NCI-H526 treated with DMSO at 0.1 percent for 48 hours (cell line): Measurements from ENCODE around the gene LPCAT4.

Experiments used
- DNase-seq: peaks from one replicate; lab custom pipeline; 2025; lab: John Stamatoyannopoulos, UW

Gene LPCAT4

GRCh38 chr15:34336991-34337556 is 29.9 kb downstream of the LPCAT4 start:
- DNase-seq = peak; percentile 53

DNA sequence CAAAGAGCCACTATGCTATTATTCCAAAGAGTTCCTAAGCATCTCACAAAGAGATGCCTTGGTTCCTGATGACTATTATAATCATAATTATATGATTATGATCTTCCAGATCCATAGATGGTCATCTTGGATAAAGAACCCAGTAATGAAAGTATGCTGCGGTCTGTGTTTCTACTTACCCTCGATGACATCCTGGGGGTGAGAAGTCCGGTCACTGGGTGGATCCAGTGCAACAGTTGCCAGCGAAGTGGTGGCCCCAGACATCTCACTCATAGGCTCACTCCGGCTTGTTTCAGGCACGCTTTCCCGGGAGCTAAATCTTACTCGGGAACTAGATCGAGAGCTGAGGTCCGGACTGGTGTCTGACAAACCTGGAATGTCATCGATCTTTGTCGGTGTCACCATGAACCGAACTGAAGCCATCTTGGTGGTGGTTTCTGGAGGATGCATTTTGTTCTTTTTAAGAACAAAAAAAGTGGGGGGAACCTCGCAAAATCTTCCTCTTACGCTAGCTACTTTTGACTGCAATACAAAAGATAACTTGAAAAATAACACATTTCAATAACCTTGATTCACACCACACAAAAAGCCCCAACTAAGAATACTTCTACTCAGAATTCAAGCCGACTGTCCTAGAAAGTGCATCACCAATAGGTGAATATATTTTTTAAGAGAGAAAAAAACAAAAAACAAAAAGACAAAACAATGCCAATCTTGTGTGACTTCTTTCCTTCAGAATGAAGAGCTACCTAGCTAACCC is 30.6 kb downstream of the LPCAT4 start:
- no peak for DNase-seq

DNA sequence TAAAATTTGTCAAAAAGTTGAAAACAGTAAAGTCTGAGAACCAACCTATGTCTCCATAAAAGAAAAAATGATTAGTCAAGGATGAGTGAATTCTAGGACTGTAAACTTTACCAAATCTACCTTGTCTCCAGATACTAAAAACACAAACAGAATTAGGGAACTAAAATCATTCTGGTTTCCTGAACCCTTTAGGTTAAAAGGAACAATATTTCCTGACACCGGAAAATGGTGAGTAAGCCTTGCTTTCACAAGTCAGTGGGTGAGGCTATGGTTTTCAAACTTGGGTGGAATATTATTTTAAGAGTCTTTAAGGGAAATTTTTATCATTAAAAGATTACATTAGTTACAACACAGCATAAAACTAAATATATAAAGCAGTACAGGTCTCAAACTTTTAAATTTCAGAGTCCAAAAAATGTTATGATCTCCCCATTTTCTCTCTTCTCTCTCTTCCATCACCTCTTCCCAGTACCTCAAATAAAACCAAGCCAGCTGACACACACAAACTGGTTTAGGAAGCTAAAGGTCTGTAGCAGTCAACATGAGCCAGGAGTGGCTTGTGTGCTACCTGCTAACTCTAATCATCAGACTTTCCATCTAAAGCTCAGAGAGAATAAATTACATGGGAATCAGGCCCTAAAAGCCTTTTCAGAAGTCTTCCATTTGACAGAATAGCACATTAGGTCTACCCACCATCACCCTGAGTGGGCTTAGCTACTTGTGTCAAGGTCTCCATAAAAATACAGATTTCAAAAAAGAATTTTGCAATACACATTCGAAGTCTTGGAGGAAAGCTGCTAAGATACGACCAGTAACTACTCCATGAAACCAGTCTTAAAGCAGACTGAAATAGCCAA is 31.6 kb downstream of the LPCAT4 start:
- no peak for DNase-seq

GRCh38 chr15:34334672-34335071 is 32.3 kb downstream of the LPCAT4 start:
- DNase-seq = no peak

DNA sequence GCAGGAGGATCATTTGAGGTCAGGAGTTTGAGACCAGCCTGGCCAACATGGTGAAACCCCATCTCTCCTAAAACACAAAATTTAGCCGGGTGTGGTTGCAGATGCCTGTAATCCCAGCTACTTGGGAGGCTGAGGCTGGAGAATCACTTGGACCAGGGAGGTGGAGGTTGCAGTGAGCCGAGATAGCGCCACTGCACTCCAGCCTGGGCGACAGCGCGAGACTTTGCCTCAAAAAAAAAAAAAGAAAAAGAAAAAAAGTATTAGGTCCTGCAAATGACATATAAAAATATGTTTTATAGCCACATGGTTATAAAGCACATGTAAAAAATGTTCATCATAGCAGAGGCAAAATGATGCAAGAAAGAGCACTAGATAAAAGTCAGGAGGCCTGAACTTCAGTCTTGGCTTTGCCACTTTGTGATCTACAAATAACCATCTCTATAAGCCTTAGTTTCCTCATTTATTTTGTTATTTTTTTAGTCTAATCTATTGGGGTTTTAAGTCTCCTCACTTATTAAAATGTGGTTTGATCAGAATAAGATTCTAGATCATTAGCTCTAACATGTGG is 34.4 kb downstream of the LPCAT4 start:
- no peak for DNase-seq

DNA sequence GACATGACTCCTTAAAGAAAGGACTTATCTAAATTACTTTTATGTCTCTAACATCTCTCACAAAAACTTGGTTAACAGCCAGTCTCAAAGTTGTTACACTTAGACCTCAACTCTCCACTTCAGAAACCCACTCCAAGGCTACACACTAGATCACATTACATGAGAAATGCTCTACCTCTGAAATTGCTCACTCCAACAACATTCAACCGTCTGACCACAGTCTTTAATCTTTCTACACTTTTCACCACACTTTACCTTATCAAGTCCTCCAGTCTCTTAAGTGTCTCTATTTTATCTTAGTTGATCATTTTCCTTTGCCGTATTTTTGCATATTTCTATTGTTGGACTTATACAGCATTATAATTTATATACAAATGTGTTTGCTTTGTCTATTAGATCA is 35.2 kb downstream of the LPCAT4 start:
- DNase-seq = no peak

DNA sequence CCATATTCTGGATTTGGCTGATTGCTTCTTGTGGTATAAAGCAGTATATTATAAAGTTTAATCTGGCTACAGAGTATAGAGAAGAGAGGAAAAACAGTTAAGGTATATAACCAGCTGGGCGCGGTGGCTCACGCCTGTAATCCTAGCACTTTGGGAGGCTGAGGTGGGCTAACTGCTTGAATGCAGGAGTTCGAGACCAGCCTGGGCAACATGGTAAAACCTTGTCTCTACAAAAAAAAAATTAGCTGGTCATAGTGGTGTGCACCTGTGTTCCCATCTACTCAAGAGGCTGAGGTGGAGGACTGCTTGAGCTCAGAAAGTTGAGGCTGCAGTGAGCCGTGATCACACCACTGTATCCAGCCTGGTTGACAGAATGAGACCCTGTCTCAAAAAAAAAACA is 36.7 kb downstream of the LPCAT4 start:
- DNase-seq = no peak

- no peak for DNase-seq
These were observed 38.0 kb downstream of the LPCAT4 start for GRCh38 chr15:34329006-34329405.

DNA sequence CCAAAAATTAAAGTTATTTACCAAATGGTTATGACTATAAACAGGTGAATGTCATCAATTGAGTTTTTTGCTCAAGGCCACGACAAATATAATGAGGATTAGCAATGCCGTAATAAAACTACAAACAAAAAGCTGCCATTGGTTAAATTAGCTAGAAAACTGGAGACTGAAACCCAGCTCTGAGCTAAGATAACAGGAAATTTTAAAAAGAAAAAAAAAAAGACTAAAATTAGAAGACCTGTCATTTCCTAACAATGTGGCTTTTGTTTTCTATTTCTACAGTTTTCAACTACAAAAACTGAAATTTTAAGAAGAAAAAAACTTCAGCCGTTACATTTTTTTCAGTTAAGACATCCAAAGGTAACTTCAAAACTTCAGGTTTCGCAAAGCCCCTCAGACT is 39.1 kb downstream of the LPCAT4 start:
- DNase-seq = no peak

GRCh38 chr15:34325368-34325767 is 41.6 kb downstream of the LPCAT4 start:
- DNase-seq = no peak

DNA sequence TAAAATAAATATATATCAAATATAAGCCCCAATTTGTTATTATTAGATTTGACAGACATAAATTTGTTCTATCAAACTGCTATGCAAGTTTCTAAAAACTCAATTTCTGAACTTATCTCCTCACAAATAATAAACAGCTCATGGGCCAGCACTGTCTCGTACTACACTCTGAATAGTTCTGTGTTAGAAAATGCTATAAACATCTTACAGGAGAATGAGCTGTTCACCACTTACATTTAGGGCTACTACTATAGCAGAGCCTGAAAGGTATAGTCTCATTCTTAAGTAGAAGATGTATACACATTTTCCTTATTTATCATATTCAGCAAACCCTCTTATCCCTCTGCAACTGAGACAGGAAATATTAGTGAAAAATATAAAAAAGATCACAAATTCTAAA is 42.1 kb downstream of the LPCAT4 start:
- DNase-seq = no peak

GRCh38 chr15:34323217-34323616 is 43.8 kb downstream of the LPCAT4 start:
- no peak for DNase-seq

DNA sequence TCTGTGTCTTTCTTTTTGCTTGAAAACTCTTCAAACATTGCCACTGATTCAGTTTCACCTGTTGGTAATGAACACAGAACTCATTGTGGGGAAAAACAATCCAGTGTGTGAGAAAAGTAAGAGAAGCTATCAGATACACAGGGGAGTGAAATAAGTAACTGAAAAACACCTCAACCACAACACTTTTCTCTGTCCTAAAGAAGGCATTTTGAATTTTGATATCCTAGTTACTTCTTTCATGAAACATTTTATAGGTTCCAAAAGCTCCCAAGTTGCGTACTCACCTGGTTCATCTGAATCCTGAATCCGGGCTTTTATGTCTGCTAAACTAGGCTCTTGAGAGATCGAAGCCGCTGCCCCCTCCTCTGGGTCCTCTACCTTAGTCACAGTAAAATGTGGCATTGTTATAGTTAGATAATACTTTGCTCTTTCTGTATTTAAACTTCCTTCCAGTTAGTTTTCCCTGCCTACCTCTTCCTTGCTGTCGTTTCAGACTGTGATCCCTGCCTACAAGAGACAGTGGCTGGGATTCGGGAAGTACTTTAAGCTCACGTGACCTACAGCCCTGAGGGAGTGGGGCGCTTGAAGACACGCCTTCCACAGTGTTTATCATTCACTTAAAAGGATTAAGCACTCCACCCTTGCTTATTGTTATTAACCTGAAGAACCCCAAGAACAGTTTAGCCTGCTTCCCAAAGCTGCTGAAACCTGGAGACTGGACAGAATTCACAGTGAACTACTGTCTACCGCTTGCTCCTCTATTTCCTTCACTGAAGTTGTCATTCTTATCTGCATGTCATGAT is 48.5 kb downstream of the LPCAT4 start:
- peak; percentile 47 for DNase-seq

- no peak for DNase-seq
These were observed 52.2 kb downstream of the LPCAT4 start for GRCh38 chr15:34314491-34315490.

DNA sequence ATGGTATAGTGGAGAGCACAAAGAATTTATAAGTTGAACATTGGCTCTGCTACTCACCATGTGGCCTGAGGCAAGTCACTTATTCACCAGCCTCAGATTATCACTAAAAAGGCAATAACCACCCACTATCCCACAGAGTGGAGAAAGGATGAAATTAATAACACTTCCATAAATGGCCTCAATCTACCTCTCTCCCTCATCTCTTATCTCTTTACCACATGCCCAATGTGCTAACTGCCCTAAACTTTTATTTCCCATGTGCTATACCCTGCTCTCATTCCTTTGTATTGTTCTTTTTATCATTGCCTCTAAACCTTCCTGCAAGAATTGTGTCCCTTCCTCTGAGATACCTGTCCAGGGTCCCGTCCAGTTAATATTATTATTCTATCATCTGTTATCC is 55.4 kb downstream of the LPCAT4 start:
- DNase-seq = no peak
